H1 (cell line): Measurements from ENCODE around the gene PIK3R6. TPM values are rescaled to one million over a fixed set of nuclear protein-coding genes. Genes with fewer than 3 reads are reported as not detected.
A peak's percentile ranks its signal among the peaks of the same experiment; 100 is the strongest.

ENCODE experiments used
- CTCF ChIA-PET: fragments of 300-600 bp; sonication (Branson Sonifier 250); formaldehyde crosslinking; loops from one replicate; lab custom pipeline; 2021; ENCODE audit not compliant: partially characterized antibody; lab: Charles Lee
- POLR2A ChIA-PET: fragments of 300-600 bp; sonication (Branson Sonifier 250); formaldehyde crosslinking; loops from one replicate; lab custom pipeline; 2021; ENCODE audit warnings: inconsistent platforms; ENCODE audit not compliant: partially characterized antibody; lab: Charles Lee
- DNase-seq, 2 experiments: peaks; one replicate each; pipeline versions ENCODE4 v3.0.0 to v3.0.0-alpha.2; 2010 to 2022; ENCODE audit warnings: low spot score in 2 of 2, low read depth in 1 of 2, mixed read lengths in 1 of 2
- FAIRE-seq: peaks from 2 replicates; lab custom pipeline; 2011; peaks lifted over from hg19 to GRCh38; lab: Jason Lieb, UNC
- H2AFZ ChIP-seq: 2 replicates; pipeline ENCODE4 v1.8.1; 2012; ENCODE audit warnings: low read length, inconsistent platforms
- H2AK5ac ChIP-seq: 2 replicates; pipeline ENCODE4 v1.6.1; 2013; ENCODE audit warnings: low read depth, low read length
- H2BK120ac ChIP-seq: replicated peaks from 2 replicates; pipeline ENCODE3; 2013; ENCODE audit warnings: low read depth, low read length, inconsistent platforms
- H2BK12ac ChIP-seq: 2 replicates; pipeline ENCODE4 v1.6.1; 2013; ENCODE audit warnings: low read depth, low read length
- H2BK15ac ChIP-seq: 2 replicates; pipeline ENCODE4 v1.6.1; 2013; ENCODE audit warnings: low read length
- H2BK20ac ChIP-seq: 2 replicates; pipeline ENCODE4 v1.6.1; 2013; ENCODE audit warnings: low read length
- H2BK5ac ChIP-seq: 2 replicates; pipeline ENCODE4 v1.6.1; 2013; ENCODE audit warnings: low read depth, low read length
- H3K14ac ChIP-seq: 2 replicates; pipeline ENCODE4 v1.6.1; 2013; ENCODE audit warnings: inconsistent platforms; ENCODE audit not compliant: insufficient read length
- H3K18ac ChIP-seq: 2 replicates; pipeline ENCODE4 v1.6.1; 2013; ENCODE audit warnings: low read length; ENCODE audit errors: extremely low read depth
- H3K23ac ChIP-seq: 2 replicates; pipeline ENCODE4 v1.6.1; 2013; ENCODE audit warnings: inconsistent platforms; ENCODE audit not compliant: insufficient read length
- H3K23me2 ChIP-seq: 2 replicates; pipeline ENCODE4 v1.6.1; 2013; ENCODE audit warnings: low read depth, low read length
- H3K27ac ChIP-seq: 2 replicates; pipeline ENCODE4 v1.6.1; 2011; ENCODE audit warnings: low read depth, low read length, inconsistent platforms
- H3K27me3 ChIP-seq, 4 experiments: replicated peaks in 1 of 4; 1 replicate in 1 of 4; 2 replicates in 3 of 4; pipeline versions ENCODE4 v1.6.1 to v1.8.1; 2011 to 2013; ENCODE audit warnings: low read length in 3 of 4, mild to moderate bottlenecking in 3 of 4, inconsistent platforms in 2 of 4, mixed read lengths in 2 of 4, moderate library complexity in 1 of 4; ENCODE audit not compliant: control insufficient read depth in 3 of 4, insufficient read depth in 3 of 4; ENCODE audit errors: extremely low read depth in 1 of 4
- H3K36me3 ChIP-seq, 4 experiments: 2 replicates each; pipeline versions ENCODE4 v1.6.1 to v1.8.1; 2011 to 2013; ENCODE audit warnings: mild to moderate bottlenecking in 4 of 4, low read length in 3 of 4, moderate library complexity in 2 of 4, control low read depth in 1 of 4, inconsistent platforms in 1 of 4; ENCODE audit not compliant: insufficient read depth in 4 of 4, control insufficient read depth in 2 of 4
- H3K4ac ChIP-seq: replicated peaks from 2 replicates; pipeline ENCODE3; 2013; ENCODE audit warnings: low read length, low read depth, mixed read lengths, inconsistent platforms; ENCODE audit not compliant: insufficient read length
- H3K4me1 ChIP-seq, 4 experiments: replicated peaks in 1 of 4; 1 replicate in 1 of 4; 2 replicates in 3 of 4; pipeline versions ENCODE4 v1.6.1 to v1.8.1; 2011 to 2013; ENCODE audit warnings: low read length in 3 of 4, inconsistent platforms in 2 of 4, mixed read lengths in 1 of 4; ENCODE audit not compliant: insufficient read depth in 4 of 4, control insufficient read depth in 3 of 4
- H3K4me2 ChIP-seq, 2 experiments: 2 replicates each; pipeline versions ENCODE4 v1.6.1 to v1.8.1; 2011 to 2013; ENCODE audit warnings: low read depth in 2 of 2, low read length in 2 of 2, control low read depth in 1 of 2, inconsistent platforms in 1 of 2, mild to moderate bottlenecking in 1 of 2; ENCODE audit not compliant: insufficient read depth in 1 of 2
- H3K4me3 ChIP-seq, 4 experiments: fragments of 200-600, 300-600 bp in 1 of 4; sonication (generic), shearing (Covaris generic), sonication (Bioruptor Twin) in 1 of 4; 2 replicates each; pipeline versions ENCODE4 v1.5.1 to v1.8.1; 2011 to 2016; ENCODE audit warnings: low read length in 4 of 4, low read depth in 3 of 4, control low read depth in 2 of 4, inconsistent platforms in 2 of 4, mild to moderate bottlenecking in 2 of 4, mixed read lengths in 1 of 4, moderate library complexity in 1 of 4; ENCODE audit not compliant: insufficient read depth in 2 of 4; ENCODE audit errors: extremely low read depth in 1 of 4
- H3K56ac ChIP-seq: replicated peaks from 2 replicates; pipeline ENCODE3; 2013; ENCODE audit warnings: low read depth, mild to moderate bottlenecking, mixed read lengths, low read length, inconsistent platforms; ENCODE audit not compliant: insufficient read length
- H3K79me1 ChIP-seq: 2 replicates; pipeline ENCODE4 v1.6.1; 2013; ENCODE audit warnings: low read depth, low read length, control low read depth
- H3K79me2 ChIP-seq, 2 experiments: 2 replicates each; pipeline versions ENCODE4 v1.6.1 to v1.8.1; 2012 to 2013; ENCODE audit warnings: low read length in 2 of 2, mild to moderate bottlenecking in 2 of 2, inconsistent platforms in 1 of 2; ENCODE audit not compliant: insufficient read depth in 2 of 2, control insufficient read depth in 1 of 2
- H3K9ac ChIP-seq, 4 experiments: replicated peaks in 1 of 4; 1 replicate in 1 of 4; 2 replicates in 3 of 4; pipeline versions ENCODE4 v1.6.1 to v1.8.1; 2011 to 2013; ENCODE audit warnings: low read depth in 3 of 4, low read length in 3 of 4, control low read depth in 2 of 4, mild to moderate bottlenecking in 2 of 4, moderate library complexity in 2 of 4, inconsistent platforms in 1 of 4; ENCODE audit errors: extremely low read depth in 1 of 4
- H3K9me3 ChIP-seq, 2 experiments: 2 replicates each; pipeline versions ENCODE4 v1.6.1 to v1.8.1; 2012 to 2013; ENCODE audit warnings: mild to moderate bottlenecking in 2 of 2, moderate library complexity in 2 of 2, control low read depth in 1 of 2, inconsistent platforms in 1 of 2, low read depth in 1 of 2, low read length in 1 of 2, mixed read lengths in 1 of 2; ENCODE audit not compliant: insufficient read depth in 2 of 2
- H4K20me1 ChIP-seq, 2 experiments: replicated peaks in 1 of 2; 2 replicates each; pipeline versions ENCODE3 to v1.8.1; 2011 to 2013; ENCODE audit warnings: inconsistent platforms in 2 of 2, low read length in 2 of 2, mild to moderate bottlenecking in 1 of 2; ENCODE audit not compliant: insufficient read depth in 2 of 2, control insufficient read depth in 1 of 2
- H4K5ac ChIP-seq: 2 replicates; pipeline ENCODE4 v1.6.1; 2013; ENCODE audit warnings: low read length, low read depth, mixed read lengths, inconsistent platforms; ENCODE audit not compliant: insufficient read length
- H4K8ac ChIP-seq: 2 replicates; pipeline ENCODE4 v1.8.0; 2013; ENCODE audit warnings: mild to moderate bottlenecking, moderate library complexity, low read length, inconsistent platforms; ENCODE audit not compliant: insufficient read depth; ENCODE audit errors: extremely low read depth
- H4K91ac ChIP-seq: replicated peaks from 2 replicates; pipeline ENCODE3; 2013; ENCODE audit warnings: low read length, mixed read lengths, inconsistent platforms; ENCODE audit not compliant: insufficient read length
- ASH2L ChIP-seq: fragments of 200-600, 300-600 bp; sonication (generic); IDR thresholded peaks from one replicate; pipeline ENCODE4 v1.7.1; 2017; ENCODE audit warnings: low read length
- ATF3 ChIP-seq: IDR thresholded peaks from 2 replicates; pipeline ENCODE4 v1.6.1; 2011; ENCODE audit warnings: low read depth, mild to moderate bottlenecking, low read length; ENCODE audit not compliant: insufficient read depth
- CBX5 ChIP-seq: fragments of 300-800, 300-1000 bp; sonication (generic); IDR thresholded peaks from 2 replicates; pipeline ENCODE4 v1.7.1; 2016; ENCODE audit warnings: antibody characterized with exemption, low read length, low read depth
- CEBPB ChIP-seq: IDR thresholded peaks from 2 replicates; pipeline ENCODE4 v1.6.1; 2012; ENCODE audit warnings: low read depth, low read length
- CHD1 ChIP-seq: IDR thresholded peaks from 2 replicates; pipeline ENCODE4 v1.6.1; 2012; ENCODE audit warnings: low read depth, low read length, improper control_type of control experiment
- HDAC2 ChIP-seq, 2 experiments: fragments of 300-600 bp in 1 of 2; sonication (generic) in 1 of 2; IDR thresholded peaks; 2 replicates each; pipeline ENCODE4 v1.6.1; 2011 to 2012; ENCODE audit warnings: low read depth in 2 of 2, low read length in 2 of 2, mild to moderate bottlenecking in 2 of 2, moderate library complexity in 2 of 2, borderline replicate concordance in 1 of 2, inconsistent platforms in 1 of 2
- JUN ChIP-seq: IDR thresholded peaks from 2 replicates; pipeline ENCODE4 v1.6.1; 2011; ENCODE audit warnings: low read depth, mild to moderate bottlenecking, improper control_type of control experiment, low read length
- JUND ChIP-seq: IDR thresholded peaks from 2 replicates; pipeline ENCODE4 v1.6.1; 2011; ENCODE audit warnings: mild to moderate bottlenecking, improper control_type of control experiment, low read length
- MAFK ChIP-seq: IDR thresholded peaks from 2 replicates; pipeline ENCODE4 v1.6.1; 2012; ENCODE audit warnings: low read depth, mild to moderate bottlenecking, improper control_type of control experiment, low read length
- RFX5 ChIP-seq: IDR thresholded peaks from 2 replicates; pipeline ENCODE4 v1.6.1; 2011; ENCODE audit warnings: low read depth, low read length, improper control_type of control experiment, borderline replicate concordance
- TCF12 ChIP-seq: IDR thresholded peaks from 2 replicates; pipeline ENCODE4 v1.6.1; 2011; ENCODE audit warnings: low read depth, mild to moderate bottlenecking, low read length
- WGBS, 2 experiments: shearing (Covaris generic) in 1 of 2; methylation state at CpG; one replicate each; pipeline versions ENCODE4 v1.1.6 to v1.1.7; 2013 to 2015; ENCODE audit warnings: low lambda C conversion rate in 2 of 2, mixed read lengths in 2 of 2, inconsistent platforms in 1 of 2, low coverage in 1 of 2, missing lambda C conversion rate in 1 of 2; ENCODE audit not compliant: insufficient replicate concordance in 2 of 2, insufficient coverage in 1 of 2, insufficient read length in 1 of 2; ENCODE audit errors: extremely low coverage in 1 of 2, missing lambda C conversion rate in 1 of 2; 5-methylcytosine and 5-hydroxymethylcytosine counted together
- polyA plus RNA-seq, 7 experiments: library from polyadenylated mRNA; depleted of rRNA in 3 of 7; stranded (reverse) in 5 of 7; unstranded in 2 of 7; fragments of >200 nt in 5 of 7; fragments of 200-250 nt in 2 of 7; gene quantifications; 1 replicate in 5 of 7; 2 replicates in 1 of 7; 4 replicates in 1 of 7; pipeline versions ENCODE4 v1.2.1 to v1.2.3, GENCODE V29; 2011 to 2013; ENCODE audit warnings: missing spikeins in 2 of 7, mixed read lengths in 2 of 7
- total RNA-seq: library from RNA; stranded (reverse); fragmentation: NEBNext Ultra II Directional; extraction: Animal tissue kit (Norgen Biotek cat#: 25700); gene quantifications from 2 replicates; pipeline ENCODE4 v1.2.1, GENCODE V29; 2021

The PIK3R6 gene
- total and polyA plus RNA-seq, 2 of the 8 experiments (the other 6 are each of a cell fraction or from before 2014, with no cell fraction given), result 0.24 to 1.2 TPM

GRCh38 chr17:8835106-8835505 lies 32.4 kb downstream of the PIK3R6 start:
- H2BK5ac ChIP-seq, result no peak overlapping the region
- H2BK15ac ChIP-seq, result no peak overlapping the region
- 91% methylated on average over 14 of the region's 14 CpGs; no CpG with 5 or more reads in 1 of the 2 experiments for WGBS, 2 experiments
- H3K23me2 ChIP-seq, result peaks cover 2% of the 10 kb centered on the region; the same call in 1 of the 2 replicates
- H3K36me3 ChIP-seq, result no peaks in the 10 kb centered on the region
- no peak overlapping the region for H3K27ac ChIP-seq
- H3K27me3 ChIP-seq, result no peaks in the 10 kb centered on the region
- no peaks in the 10 kb centered on the region for H3K79me1 ChIP-seq
- no peak overlapping the region for H3K14ac ChIP-seq
- no peak overlapping the region; the same call in 1 of the 2 replicates for H2AK5ac ChIP-seq
- no peak overlapping the region for H3K18ac ChIP-seq
- no peaks in the 10 kb centered on the region for H4K20me1 ChIP-seq
- H3K4ac ChIP-seq, result no peak overlapping the region
- H3K79me2 ChIP-seq, result no peaks in the 10 kb centered on the region
- H3K4me3 ChIP-seq, result no peak overlapping the region
- H2BK120ac ChIP-seq, result no peak overlapping the region
- no peak overlapping the region for H2AFZ ChIP-seq
- DNase-seq, result peak in 1 of 2 experiments; percentile 43
- H3K9ac ChIP-seq, result no peak overlapping the region
- no peak overlapping the region for H3K4me2 ChIP-seq
- no peak overlapping the region for H4K91ac ChIP-seq
- no peak overlapping the region for H4K5ac ChIP-seq
- H3K23ac ChIP-seq, result no peak overlapping the region
- no peak overlapping the region for H3K56ac ChIP-seq
- FAIRE-seq, result no peak
- H3K4me1 ChIP-seq, result peaks cover 0 to 5% (median 4%) of the 10 kb centered on the region in 4 experiments
- ChIA-PET CTCF (interaction anchor here (1.0 to 3.5 kb wide), 7 partner anchors 11 to 89 kb away, joined by 3 to 18 read pairs (median 4); partner anchors contain the start of gene MFSD6L), POLR2A (interaction anchor here (1.4 kb wide), 2 partner anchors 10 to 36 kb away, joined by 4 read pairs; partner anchors contain the start of gene MFSD6L)
- H4K8ac ChIP-seq, result no peak overlapping the region
- H3K9me3 ChIP-seq, result no peaks in the 10 kb centered on the region
- no peak overlapping the region for H2BK12ac ChIP-seq
- no peak for TF ChIP-seq ASH2L
- TF ChIP-seq ATF3, result no peak
- TF ChIP-seq CEBPB, result no peak
- TF ChIP-seq CBX5, result no peak
- TF ChIP-seq JUN, result no peak
- no peak for TF ChIP-seq MAFK
- TF ChIP-seq HDAC2 (IDR thresholded peaks at IDR 0.05; ENCODE audit: borderline replicate concordance in 1 of 2, low read depth in 2 of 2, low read length in 2 of 2), result no peak
- TF ChIP-seq CHD1, result no peak
- TF ChIP-seq RFX5, result no peak
- TF ChIP-seq TCF12, result no peak
- no peak for TF ChIP-seq JUND
- H2BK20ac ChIP-seq, result no peak overlapping the region
